Chondrocyte (in vitro differentiated cells): ENCODE data around the gene PDE5A. TPM values are rescaled to one million over a fixed set of nuclear protein-coding genes. Genes with fewer than 3 reads are reported as not detected.
A peak's percentile ranks its signal among the peaks of the same experiment; 100 is the strongest.
"Not testable (repeated sequence)": the region's sequence is repeated elsewhere in the genome, so short reads cannot be mapped to it uniquely, and the experiment has no call there.

Source experiments
- DNase-seq: peaks from one replicate; pipeline ENCODE4 v3.0.0; 2021; ENCODE audit warnings: mixed read lengths, low spot score
- H3K27ac Mint-ChIP-seq: one replicate; pipeline ENCODE4 v1.8.0; 2021; ENCODE audit warnings: mild to moderate bottlenecking, moderate library complexity, mixed read lengths; ENCODE audit not compliant: unreplicated experiment
- H3K27me3 Mint-ChIP-seq: 2 replicates; pipeline ENCODE4 v1.8.0; 2021; ENCODE audit warnings: low read depth, mixed read lengths
- H3K36me3 Mint-ChIP-seq: 2 replicates; pipeline ENCODE4 v1.8.0; 2021; ENCODE audit warnings: low read depth, mixed read lengths
- H3K4me1 Mint-ChIP-seq: 2 replicates; pipeline ENCODE4 v1.8.0; 2021; ENCODE audit warnings: low read depth, mild to moderate bottlenecking, mixed read lengths
- H3K4me3 Mint-ChIP-seq: one replicate; pipeline ENCODE4 v1.8.0; 2021; ENCODE audit warnings: mild to moderate bottlenecking, moderate library complexity, mixed read lengths; ENCODE audit not compliant: unreplicated experiment
- H3K9me3 Mint-ChIP-seq: 2 replicates; pipeline ENCODE4 v1.8.0; 2021; ENCODE audit warnings: low read depth, mixed read lengths
- total RNA-seq: library from RNA; stranded (reverse); gene quantifications from 3 replicates; pipeline ENCODE4 v1.2.1, GENCODE V29; 2021
- TF ChIP-seq, protein P1 (sequence below): fragments of 200-600 bp; sonication (generic); IDR thresholded peaks from 2 replicates; pipeline ENCODE4 v1.5.0; 2021; ENCODE audit warnings: antibody characterized with exemption, mild to moderate bottlenecking, moderate library complexity

Gene PDE5A
- total RNA-seq, 1 donor from 2014 or later = 21.8 TPM

DNA sequence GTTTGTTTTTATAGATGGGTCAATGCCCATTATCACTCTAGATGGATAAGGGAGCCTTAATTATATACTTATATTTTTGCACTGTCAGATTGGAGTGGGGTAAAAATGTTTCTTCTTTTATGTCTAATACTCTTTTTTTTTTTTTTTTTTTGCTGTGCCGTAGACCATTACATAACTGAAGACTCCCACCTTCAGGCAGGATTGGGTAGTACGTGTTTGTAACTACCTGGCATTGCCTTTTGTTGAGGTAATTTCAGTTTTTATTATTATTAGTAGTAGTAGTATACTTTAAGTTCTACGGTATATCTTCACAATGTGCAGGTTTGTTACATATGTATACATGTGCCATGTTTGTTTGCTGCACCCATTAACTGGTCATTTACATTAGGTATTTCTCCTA lies 165.9 kb downstream of the PDE5A start:
- not testable (repeated sequence) for H3K4me1 Mint-ChIP-seq, H3K4me3 Mint-ChIP-seq, H3K9me3 Mint-ChIP-seq, DNase-seq, H3K36me3 Mint-ChIP-seq, H3K27ac Mint-ChIP-seq, H3K27me3 Mint-ChIP-seq
- TF ChIP-seq, protein P1, sequence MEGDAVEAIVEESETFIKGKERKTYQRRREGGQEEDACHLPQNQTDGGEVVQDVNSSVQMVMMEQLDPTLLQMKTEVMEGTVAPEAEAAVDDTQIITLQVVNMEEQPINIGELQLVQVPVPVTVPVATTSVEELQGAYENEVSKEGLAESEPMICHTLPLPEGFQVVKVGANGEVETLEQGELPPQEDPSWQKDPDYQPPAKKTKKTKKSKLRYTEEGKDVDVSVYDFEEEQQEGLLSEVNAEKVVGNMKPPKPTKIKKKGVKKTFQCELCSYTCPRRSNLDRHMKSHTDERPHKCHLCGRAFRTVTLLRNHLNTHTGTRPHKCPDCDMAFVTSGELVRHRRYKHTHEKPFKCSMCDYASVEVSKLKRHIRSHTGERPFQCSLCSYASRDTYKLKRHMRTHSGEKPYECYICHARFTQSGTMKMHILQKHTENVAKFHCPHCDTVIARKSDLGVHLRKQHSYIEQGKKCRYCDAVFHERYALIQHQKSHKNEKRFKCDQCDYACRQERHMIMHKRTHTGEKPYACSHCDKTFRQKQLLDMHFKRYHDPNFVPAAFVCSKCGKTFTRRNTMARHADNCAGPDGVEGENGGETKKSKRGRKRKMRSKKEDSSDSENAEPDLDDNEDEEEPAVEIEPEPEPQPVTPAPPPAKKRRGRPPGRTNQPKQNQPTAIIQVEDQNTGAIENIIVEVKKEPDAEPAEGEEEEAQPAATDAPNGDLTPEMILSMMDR = peak; percentile 57

DNA sequence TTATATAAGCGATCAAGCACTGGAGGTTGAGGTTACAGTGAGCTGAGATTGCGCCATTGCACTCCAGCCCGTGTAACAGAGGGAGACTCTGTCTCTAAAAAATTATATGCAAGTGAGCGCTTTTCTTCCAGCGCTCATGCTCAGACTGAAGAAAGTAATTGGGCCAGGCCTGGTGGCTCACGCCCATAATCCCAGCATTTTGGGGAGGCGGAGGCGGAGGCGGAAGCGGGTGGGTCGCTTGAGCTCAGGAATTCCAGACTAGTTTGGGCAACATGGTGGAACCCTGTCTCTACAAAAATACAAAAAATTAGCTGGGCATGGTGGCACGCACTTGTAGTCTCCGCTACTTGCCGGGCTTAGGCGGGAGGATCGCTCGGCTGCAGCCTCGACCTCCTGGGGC lies 172.9 kb downstream of the PDE5A start:
- Mint-ChIP-seq H3K4me3 (peak overlapping the region; percentile 84), H3K27ac (peak overlapping the region; percentile 32)
- not testable (repeated sequence) for DNase-seq, H3K27me3 Mint-ChIP-seq, H3K4me1 Mint-ChIP-seq, H3K9me3 Mint-ChIP-seq, H3K36me3 Mint-ChIP-seq

DNA sequence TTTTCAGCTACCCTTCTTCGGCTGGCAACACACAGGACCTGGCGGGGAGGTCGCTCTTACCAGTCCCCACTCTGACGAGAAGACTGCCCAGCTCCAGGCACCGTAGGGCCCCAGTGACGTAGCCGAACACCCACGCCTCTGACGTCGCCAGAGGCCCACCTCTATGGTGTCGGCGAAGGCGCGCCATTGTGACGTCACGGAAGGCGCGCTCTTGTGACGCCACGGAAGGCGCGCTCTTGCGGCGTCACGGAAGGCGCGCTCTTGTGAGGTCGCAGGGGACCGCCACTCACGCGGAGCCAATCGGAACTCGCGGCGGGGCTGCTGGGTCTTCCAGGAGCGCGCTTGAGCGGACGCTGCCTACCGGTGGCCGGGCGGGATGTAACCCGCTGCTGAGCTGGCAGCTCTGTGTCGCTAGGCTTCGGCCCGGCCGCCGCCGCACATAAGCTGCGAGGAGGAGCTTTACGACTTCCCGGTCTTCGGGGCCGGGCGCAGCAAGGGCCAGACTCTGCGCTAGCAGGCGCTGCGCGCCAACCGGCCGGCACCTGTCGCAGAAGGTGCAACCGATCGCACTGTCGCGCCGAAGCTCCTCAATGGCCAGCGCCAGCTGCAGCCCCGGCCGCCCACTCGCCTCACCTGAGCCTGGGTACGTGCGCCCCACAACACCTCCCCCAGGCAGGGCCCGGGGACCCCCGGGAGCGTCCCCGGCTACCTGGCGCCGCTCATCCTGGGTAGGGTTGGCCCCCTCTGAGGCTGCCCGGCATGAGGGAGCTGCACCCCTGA lies 173.9 kb downstream of the PDE5A start:
- TF ChIP-seq, protein P1 = peak; percentile 34
- H3K9me3 Mint-ChIP-seq, H3K27me3 Mint-ChIP-seq, H3K36me3 Mint-ChIP-seq: not testable (repeated sequence)
- peaks cover 14% of the 10 kb centered on the region for H3K4me1 Mint-ChIP-seq
- H3K27ac Mint-ChIP-seq = peak overlapping the region; percentile 98
- peak overlapping the region; percentile 84 for H3K4me3 Mint-ChIP-seq
- DNase-seq = peak; percentile 97

DNA sequence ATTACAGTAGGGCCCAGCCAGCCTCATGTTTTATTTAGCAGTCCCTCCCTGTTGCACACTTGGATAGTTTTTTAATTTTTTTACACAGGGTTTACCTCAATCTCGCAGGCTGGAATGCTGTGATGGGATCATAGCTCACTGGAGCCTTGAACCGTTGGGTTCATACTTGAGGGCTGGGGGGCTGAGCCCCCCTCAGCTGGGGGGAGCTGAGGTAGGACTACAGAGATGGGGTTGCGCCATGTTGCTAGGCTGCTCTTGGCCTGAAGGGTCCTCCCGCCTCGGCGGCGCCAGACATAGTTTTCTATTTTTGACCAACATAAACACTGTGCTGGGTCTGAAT lies 174.5 kb downstream of the PDE5A start:
- H3K9me3 Mint-ChIP-seq, DNase-seq, H3K36me3 Mint-ChIP-seq, H3K27me3 Mint-ChIP-seq: not testable (repeated sequence)
- peaks cover 14% of the 10 kb centered on the region for H3K4me1 Mint-ChIP-seq
- H3K4me3 Mint-ChIP-seq = peak overlapping the region; percentile 84
- H3K27ac Mint-ChIP-seq = peak overlapping the region; percentile 98

DNA sequence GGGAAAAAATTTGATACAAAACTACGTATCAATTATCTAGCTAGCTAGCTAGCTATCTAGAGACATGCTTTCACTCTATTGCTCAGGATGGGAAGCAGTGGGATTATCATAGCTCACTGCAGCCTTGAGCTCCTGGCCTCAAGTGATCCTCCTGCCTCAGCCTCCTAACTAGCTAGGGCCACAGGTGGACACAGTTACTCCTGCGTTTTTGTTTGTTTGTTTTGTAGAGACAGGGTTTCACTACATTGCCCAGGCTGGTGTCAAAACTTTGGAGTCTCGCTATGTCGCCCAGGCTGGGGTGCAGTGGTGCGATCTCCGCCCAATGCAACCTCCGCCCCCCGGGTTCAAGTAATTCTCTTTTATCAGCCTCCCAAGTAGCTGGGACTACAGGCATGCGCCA lies 175.3 kb downstream of the PDE5A start:
- H3K27me3 Mint-ChIP-seq, H3K27ac Mint-ChIP-seq, H3K4me3 Mint-ChIP-seq, DNase-seq, H3K36me3 Mint-ChIP-seq, H3K9me3 Mint-ChIP-seq: not testable (repeated sequence)
- peaks cover 14% of the 10 kb centered on the region for H3K4me1 Mint-ChIP-seq

DNA sequence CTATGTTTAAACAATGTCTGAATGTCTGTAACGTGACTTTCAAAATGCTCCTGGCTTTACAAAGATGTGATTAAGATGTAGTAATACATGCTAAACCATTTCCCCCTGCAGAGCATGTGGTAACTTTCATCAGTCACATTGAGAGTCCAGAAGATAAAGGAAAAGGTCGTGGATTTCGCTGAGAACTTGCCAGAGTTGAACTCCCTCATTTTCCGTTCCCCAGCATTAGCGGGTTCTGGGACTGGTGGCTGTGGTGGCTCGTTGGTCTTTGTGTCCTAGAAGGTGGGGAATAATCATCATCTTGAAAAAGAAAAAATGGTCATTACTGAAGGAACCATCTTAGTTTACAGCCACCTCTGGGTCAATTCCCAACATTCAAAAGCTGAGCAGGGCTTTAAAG lies 178.8 kb downstream of the PDE5A start:
- not testable (repeated sequence) for H3K4me1 Mint-ChIP-seq, H3K9me3 Mint-ChIP-seq, H3K27me3 Mint-ChIP-seq, H3K36me3 Mint-ChIP-seq, DNase-seq, H3K27ac Mint-ChIP-seq, H3K4me3 Mint-ChIP-seq
